NCI-H2081 treated with DMSO at 0.1 percent for 48 hours (cell line): Measurements from ENCODE around the gene CEP162.
"Not testable (repeated sequence)": the region's sequence is repeated elsewhere in the genome, so short reads cannot be mapped to it uniquely, and the experiment has no call there.

Experiments
- DNase-seq: peaks from one replicate; lab custom pipeline; 2025; lab: John Stamatoyannopoulos, UW

Gene CEP162

GRCh38 chr6:84224251-84224650 is 3.2 kb downstream of the CEP162 start:
- DNase-seq, result no peak

DNA sequence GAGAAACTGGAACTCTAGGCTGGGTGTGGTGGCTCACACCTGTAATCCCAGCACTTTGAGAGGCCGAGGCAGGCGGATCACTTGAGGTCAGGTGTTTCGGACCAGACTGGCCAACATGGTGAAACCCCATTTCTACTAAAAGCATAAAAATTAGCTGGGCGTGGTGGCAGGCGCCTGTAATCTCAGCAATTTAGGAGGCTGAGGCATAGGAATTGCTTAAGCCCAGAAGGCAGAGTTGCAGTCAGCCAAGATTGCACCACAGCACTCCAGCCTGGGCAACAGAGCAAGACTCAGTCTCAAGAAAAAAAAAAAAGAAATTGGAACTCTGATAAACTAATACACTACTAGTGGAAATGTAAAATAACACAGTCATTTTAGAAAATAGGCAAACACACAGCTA is 3.8 kb downstream of the CEP162 start:
- not testable (repeated sequence) for DNase-seq

- DNase-seq, result no peak
Measured at GRCh38 chr6:84222426-84222825, 5.0 kb downstream of the CEP162 start.

DNA sequence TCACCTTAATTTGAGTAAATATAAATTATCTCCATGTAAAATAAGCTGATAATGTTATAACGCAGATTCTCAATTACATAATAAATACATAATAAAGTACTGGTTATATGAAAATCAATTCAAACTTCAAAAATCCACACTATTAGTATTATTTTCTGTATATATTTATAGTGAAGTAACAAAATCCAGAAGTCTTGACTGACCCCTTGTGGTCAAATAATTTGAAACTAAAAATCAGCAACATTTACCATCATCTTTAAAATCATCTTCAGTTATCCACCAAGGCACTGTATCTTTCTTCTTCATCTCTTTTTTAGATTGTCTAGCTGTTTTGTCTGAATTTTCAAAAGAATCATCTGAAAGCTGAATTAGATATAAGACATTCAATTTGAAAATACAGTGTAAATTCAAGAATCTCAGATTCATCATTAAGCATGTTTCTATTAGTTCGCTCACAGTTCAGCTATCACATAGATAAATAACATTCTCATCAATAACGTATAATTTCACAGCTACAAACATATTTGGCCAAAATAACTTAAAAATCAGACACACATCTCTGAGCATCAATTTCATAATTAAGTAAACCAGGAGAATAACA is 6.5 kb downstream of the CEP162 start:
- no peak for DNase-seq

GRCh38 chr6:84218091-84218490 is 9.4 kb downstream of the CEP162 start:
- no peak for DNase-seq

GRCh38 chr6:84213217-84213616 is 14.2 kb downstream of the CEP162 start:
- DNase-seq, result no peak

- no peak for DNase-seq
Measured at GRCh38 chr6:84204011-84204410, 23.4 kb downstream of the CEP162 start.

GRCh38 chr6:84199987-84200386 is 27.5 kb downstream of the CEP162 start:
- DNase-seq, result not testable (repeated sequence)

GRCh38 chr6:84197708-84198107 is 29.7 kb downstream of the CEP162 start:
- no peak for DNase-seq

DNA sequence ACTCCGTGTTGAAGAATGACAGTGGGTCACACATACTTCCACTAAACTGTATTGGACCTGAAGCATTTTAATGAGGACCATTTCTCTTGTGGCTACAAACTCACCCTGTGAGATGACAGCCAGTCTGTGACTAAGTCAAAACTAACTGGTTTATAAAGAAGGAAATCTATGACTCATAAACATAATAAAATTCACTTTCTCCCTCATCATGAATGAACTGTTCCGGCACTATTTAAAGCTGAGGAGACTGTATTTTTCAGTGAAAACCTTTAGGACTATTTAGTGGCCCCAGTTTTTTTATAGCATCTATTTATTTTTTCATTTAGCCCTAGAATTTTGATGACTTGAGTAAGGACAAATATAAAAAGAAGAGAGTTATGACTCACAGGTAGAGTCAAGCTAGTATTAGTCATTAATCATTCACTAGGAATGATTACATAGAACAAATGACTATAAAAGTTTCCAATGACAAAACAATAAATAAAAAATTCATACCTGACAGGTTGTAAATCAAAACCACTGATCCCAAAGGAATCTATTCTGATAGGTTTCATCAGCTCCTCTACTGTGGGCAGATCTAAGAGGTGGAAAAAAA is 34.2 kb downstream of the CEP162 start:
- DNase-seq, result no peak

DNA sequence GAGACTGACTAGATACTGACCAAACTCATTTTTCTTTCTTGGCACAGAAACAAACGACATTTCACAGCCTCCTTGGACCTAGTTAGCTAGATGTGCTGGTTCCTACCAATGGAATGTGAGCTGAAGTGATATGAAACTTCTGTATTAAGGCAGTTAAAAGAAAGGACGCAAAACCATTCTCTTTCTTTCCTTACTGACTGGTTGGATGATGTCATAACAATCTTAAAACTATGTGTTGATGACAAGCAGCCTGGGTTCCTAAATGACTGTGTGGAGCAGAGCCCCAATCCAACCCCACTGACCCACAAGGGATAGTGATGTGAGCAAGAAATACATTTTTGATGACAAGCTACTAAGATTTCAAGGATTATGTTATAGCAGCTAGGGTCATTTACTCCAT is 35.6 kb downstream of the CEP162 start:
- DNase-seq, result no peak

- not testable (repeated sequence) for DNase-seq
Measured at GRCh38 chr6:84189356-84189755, 38.1 kb downstream of the CEP162 start.

GRCh38 chr6:84183430-84183829 is 44.0 kb downstream of the CEP162 start:
- no peak for DNase-seq

- no peak for DNase-seq
Measured at GRCh38 chr6:84182001-84182400, 45.4 kb downstream of the CEP162 start.

DNA sequence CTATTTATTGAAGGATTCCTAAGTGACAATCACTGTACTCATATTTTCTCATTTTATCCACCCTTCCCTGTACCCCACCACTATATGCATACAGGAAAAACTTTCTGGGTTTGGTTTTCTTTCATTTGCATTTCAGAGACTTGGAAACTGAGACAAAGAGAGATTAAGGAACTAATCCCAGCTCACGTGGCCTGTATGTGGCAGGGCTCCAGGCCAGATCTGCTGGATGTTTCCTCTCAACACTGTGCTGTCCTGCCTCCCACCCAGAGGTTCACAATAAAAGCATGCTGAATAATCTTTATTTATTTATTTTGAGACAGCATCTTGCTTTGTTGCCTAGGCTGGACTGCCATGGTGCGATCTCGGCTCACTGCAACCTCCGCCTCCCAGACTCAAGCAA is 50.2 kb downstream of the CEP162 start:
- no peak for DNase-seq

GRCh38 chr6:84172574-84172973 is 54.9 kb downstream of the CEP162 start:
- no peak for DNase-seq

- DNase-seq, result no peak
Measured at GRCh38 chr6:84172080-84172479, 55.4 kb downstream of the CEP162 start.

DNA sequence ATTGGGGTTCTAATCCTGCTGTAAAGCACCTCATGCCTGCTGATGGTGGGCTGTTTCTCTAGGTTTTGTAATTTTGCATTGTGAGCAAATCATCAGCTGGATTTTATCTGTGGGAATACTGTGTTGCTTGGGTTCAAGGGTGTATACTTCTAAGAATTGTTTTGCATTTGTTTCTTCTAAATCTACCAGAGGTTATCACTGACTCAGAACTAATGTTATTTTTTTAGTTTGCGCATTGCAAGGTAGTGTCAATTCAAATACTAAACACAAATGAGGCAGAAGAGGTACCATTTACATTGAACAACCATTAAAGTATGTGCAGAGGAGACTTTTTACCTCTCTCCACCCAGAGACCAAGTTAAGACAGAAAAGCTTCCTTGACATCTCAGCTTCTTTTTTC is 60.0 kb downstream of the CEP162 start:
- no peak for DNase-seq

GRCh38 chr6:84166395-84166794 is 61.0 kb downstream of the CEP162 start:
- peak; percentile 4 for DNase-seq

GRCh38 chr6:84164328-84164727 is 63.1 kb downstream of the CEP162 start:
- DNase-seq, result not testable (repeated sequence)

- DNase-seq, result no peak
Measured at GRCh38 chr6:84161190-84161589, 66.3 kb downstream of the CEP162 start.

DNA sequence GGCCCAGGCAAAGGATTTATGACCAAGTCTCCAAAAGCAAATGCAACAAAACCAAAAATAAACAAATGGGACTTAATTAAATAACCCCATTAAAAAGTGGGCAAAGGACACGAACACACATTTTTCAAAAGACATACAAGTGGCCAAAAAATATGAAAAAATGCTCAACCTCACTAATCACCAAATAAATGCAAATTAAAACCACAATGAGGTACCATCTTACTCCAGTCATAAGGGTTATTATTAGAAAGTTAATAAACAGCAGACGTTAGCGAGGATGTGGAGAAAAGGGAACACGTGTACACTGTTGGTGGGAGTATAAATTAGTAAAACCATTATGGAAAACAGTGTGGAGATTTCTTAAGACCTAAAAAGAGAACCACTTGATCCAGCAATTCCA is 71.1 kb downstream of the CEP162 start:
- no peak for DNase-seq

GRCh38 chr6:84151669-84152068 is 75.8 kb downstream of the CEP162 start:
- DNase-seq, result no peak

GRCh38 chr6:84150705-84151104 is 76.7 kb downstream of the CEP162 start:
- no peak for DNase-seq
